ENCODE data around the gene BATF. TPM values are rescaled to one million over a fixed set of nuclear protein-coding genes. Genes with fewer than 3 reads are reported as not detected.

BATF gene
- total RNA-seq, 2 donors from 2014 or later = not detected

- intact Hi-C loops (cut with DNase I) = no loop called here
- H3K36me3 ChIP-seq (replicated peaks in 1 of 2; ENCODE audit: insufficient read depth in 1 of 2, low read depth in 2 of 2) = no peaks in the 10 kb centered on the region
- DNase-seq (no peak), ATAC-seq (no peak)
- WGBS, 2 donors = 69 to 94% methylated on average over 1 of the region's 1 CpG
- no peaks in the 10 kb centered on the region for H3K4me1 ChIP-seq
- no peak overlapping the region for H3K27ac ChIP-seq
- TF ChIP-seq, protein P1, sequence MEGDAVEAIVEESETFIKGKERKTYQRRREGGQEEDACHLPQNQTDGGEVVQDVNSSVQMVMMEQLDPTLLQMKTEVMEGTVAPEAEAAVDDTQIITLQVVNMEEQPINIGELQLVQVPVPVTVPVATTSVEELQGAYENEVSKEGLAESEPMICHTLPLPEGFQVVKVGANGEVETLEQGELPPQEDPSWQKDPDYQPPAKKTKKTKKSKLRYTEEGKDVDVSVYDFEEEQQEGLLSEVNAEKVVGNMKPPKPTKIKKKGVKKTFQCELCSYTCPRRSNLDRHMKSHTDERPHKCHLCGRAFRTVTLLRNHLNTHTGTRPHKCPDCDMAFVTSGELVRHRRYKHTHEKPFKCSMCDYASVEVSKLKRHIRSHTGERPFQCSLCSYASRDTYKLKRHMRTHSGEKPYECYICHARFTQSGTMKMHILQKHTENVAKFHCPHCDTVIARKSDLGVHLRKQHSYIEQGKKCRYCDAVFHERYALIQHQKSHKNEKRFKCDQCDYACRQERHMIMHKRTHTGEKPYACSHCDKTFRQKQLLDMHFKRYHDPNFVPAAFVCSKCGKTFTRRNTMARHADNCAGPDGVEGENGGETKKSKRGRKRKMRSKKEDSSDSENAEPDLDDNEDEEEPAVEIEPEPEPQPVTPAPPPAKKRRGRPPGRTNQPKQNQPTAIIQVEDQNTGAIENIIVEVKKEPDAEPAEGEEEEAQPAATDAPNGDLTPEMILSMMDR (IDR thresholded peaks at IDR 0.05) = no peak
- TF ChIP-seq POLR2A (IDR thresholded peaks at IDR 0.05) = no peak
- H3K27me3 ChIP-seq = no peaks in the 10 kb centered on the region
- H3K9me3 ChIP-seq = no peaks in the 10 kb centered on the region
- no peak overlapping the region for H3K4me3 ChIP-seq
Measured at GRCh38 chr14:75506930-75507329, 15.3 kb upstream of the BATF start.

DNA sequence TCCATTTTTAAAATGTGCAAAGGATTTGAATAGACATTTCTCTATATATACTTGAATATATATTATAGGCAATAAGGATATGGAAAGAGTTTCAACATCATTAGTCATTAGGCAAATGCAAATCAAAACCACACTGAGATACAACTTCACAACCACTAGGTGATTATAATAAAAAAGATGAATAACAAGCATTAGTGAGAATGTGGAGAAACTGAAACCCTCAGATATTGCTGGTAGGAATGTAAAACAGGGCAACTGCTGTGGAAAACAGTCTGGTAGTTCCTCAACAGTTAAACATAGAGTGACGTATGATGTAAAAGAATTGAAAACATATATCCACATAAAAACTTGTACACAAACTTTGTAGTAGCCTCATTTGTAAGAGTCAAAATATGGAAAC, 11.7 kb upstream of the BATF start:
- DNase-seq (no peak), ATAC-seq (no peak)
- intact Hi-C loops (cut with DNase I) = no loop called here
- Histone ChIP-seq H3K27me3 (no peaks in the 10 kb centered on the region), H3K4me1 (no peaks in the 10 kb centered on the region), H3K27ac (no peak overlapping the region), H3K4me3 (no peak overlapping the region), H3K36me3 (replicated peaks in 1 of 2; ENCODE audit: insufficient read depth in 1 of 2, low read depth in 2 of 2) (no peaks in the 10 kb centered on the region), H3K9me3 (no peaks in the 10 kb centered on the region)
- 89 to 100% methylated on average over 1 of the region's 1 CpG for WGBS, 2 donors
- TF ChIP-seq POLR2A (IDR thresholded peaks at IDR 0.05) = no peak
- TF ChIP-seq, protein P1 (IDR thresholded peaks at IDR 0.05) = no peak

- Histone ChIP-seq H3K4me3 (no peak overlapping the region), H3K4me1 (no peaks in the 10 kb centered on the region), H3K9me3 (no peaks in the 10 kb centered on the region), H3K27me3 (no peaks in the 10 kb centered on the region), H3K36me3 (replicated peaks in 1 of 2; ENCODE audit: insufficient read depth in 1 of 2, low read depth in 2 of 2) (no peaks in the 10 kb centered on the region), H3K27ac (no peak overlapping the region)
- intact Hi-C loops (cut with DNase I) = no loop called here
- ATAC-seq (no peak), DNase-seq (no peak)
- TF ChIP-seq POLR2A (IDR thresholded peaks at IDR 0.05) = no peak
- TF ChIP-seq, protein P1 (IDR thresholded peaks at IDR 0.05) = no peak
Measured at GRCh38 chr14:75511201-75511600, 11.1 kb upstream of the BATF start.

DNA sequence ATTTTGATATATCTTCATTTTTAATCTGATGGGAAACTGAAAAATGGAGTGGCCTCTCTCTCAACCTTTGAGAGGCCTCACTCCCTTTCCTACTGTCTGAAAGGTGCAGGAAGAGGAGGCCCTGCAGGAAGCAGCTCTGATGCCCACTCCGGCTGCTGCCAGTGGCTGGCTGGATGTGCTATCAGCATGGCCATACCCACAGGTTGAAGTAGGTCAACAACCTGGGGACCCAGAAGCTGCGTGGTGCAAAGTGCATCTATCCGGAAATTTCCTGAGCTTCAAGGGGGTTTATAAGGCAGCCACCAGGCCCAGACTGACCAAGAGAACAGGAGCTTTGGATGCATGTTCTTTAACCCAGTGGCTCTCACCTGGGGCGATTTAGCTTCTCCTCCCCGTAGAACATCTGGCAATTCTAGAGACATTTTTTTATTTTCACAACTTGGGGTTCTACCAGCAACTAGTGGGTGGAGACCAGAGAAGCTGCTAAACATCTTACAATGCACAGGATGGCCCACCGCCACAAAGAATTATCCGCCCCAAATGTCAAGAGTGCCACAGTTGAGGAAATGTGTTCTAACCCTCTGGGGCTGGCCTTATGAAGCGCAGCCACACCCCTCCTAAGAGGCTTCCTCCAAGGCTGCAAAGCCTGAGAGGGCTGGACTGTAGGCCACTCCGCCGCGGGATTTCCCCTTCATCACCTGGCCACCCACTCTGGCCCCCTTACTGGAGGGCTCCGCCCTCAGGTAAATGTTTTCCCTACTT, 8.2 kb upstream of the BATF start:
- Histone ChIP-seq H3K27ac (no peak overlapping the region), H3K9me3 (no peaks in the 10 kb centered on the region), H3K36me3 (replicated peaks in 1 of 2; ENCODE audit: insufficient read depth in 1 of 2, low read depth in 2 of 2) (no peaks in the 10 kb centered on the region), H3K4me3 (no peak overlapping the region), H3K4me1 (no peaks in the 10 kb centered on the region), H3K27me3 (no peaks in the 10 kb centered on the region)
- no peak for TF ChIP-seq POLR2A (IDR thresholded peaks at IDR 0.05)
- TF ChIP-seq, protein P1 (IDR thresholded peaks at IDR 0.05) = no peak
- 80 to 84% methylated on average over 11 to 12 of the region's 12 CpGs for WGBS, 2 donors
- DNase-seq (no peak), ATAC-seq (no peak)
- intact Hi-C loops (cut with DNase I) = no loop called here
